Right lobe of liver (tissue), 4 donors: ENCODE results near the gene CAMTA1.

Experiments used
- POLR2A ChIP-seq: fragments of 450-650 bp; IDR thresholded peaks from one replicate; pipeline ENCODE4 v1.6.1; 2017; ENCODE audit warnings: antibody characterized with exemption, mild to moderate bottlenecking
- TF ChIP-seq, protein P1 (sequence below), 4 donors: fragments of 200-600 bp in 3 of 4; fragments of 450-650 bp in 1 of 4; IDR thresholded peaks; one replicate each; pipeline versions ENCODE4 v1.5.1 to v1.8.0; 2016 to 2022; ENCODE audit warnings: antibody characterized with exemption in 4 of 4, mild to moderate bottlenecking in 2 of 4
- donor health status: DM: no; HTN: no; CAD: no.
- donor health status: DM: no; HTN: no; CAD: no.
- donor health status: DM: no; HTN: yes; CAD: no.

DNA sequence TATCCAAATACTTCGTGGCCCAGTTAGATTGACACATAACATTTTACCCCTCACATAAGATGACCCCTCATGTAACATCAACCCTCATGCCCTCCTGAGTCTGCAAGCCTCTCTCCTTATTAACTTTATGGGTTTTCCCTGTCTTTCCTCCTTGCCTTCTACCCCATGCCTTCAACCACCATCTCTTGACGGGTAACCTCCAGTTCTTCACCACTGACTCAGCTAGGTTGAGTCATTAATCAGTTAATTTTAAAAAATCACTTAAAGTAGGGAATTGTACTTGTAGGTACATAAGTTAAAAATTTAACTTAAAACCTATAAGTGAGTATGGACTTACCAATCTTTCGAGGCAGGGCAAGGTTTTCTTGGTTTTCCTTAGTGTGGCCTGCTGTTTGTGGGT lies 330.7 kb downstream of the CAMTA1 start:
- TF ChIP-seq, protein P1, sequence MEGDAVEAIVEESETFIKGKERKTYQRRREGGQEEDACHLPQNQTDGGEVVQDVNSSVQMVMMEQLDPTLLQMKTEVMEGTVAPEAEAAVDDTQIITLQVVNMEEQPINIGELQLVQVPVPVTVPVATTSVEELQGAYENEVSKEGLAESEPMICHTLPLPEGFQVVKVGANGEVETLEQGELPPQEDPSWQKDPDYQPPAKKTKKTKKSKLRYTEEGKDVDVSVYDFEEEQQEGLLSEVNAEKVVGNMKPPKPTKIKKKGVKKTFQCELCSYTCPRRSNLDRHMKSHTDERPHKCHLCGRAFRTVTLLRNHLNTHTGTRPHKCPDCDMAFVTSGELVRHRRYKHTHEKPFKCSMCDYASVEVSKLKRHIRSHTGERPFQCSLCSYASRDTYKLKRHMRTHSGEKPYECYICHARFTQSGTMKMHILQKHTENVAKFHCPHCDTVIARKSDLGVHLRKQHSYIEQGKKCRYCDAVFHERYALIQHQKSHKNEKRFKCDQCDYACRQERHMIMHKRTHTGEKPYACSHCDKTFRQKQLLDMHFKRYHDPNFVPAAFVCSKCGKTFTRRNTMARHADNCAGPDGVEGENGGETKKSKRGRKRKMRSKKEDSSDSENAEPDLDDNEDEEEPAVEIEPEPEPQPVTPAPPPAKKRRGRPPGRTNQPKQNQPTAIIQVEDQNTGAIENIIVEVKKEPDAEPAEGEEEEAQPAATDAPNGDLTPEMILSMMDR (IDR thresholded peaks at IDR 0.05), result no peak
- TF ChIP-seq POLR2A, result no peak
